Colonic mucosa (tissue), 4 donors: ENCODE measurements around the gene ST8SIA6. TPM values are rescaled to one million over a fixed set of nuclear protein-coding genes. Genes with fewer than 3 reads are reported as not detected.

Source experiments
- DNase-seq: peaks from one replicate; pipeline ENCODE4 v3.0.0-alpha.2; 2020
- H3K27ac ChIP-seq: fragments of 200-600 bp; one replicate; pipeline ENCODE4 v1.8.0; 2021
- H3K27me3 ChIP-seq: fragments of 200-600 bp; one replicate; pipeline ENCODE4 v1.8.0; 2021
- H3K36me3 ChIP-seq: fragments of 200-600 bp; one replicate; pipeline ENCODE4 v1.8.0; 2021
- H3K4me1 ChIP-seq: fragments of 200-600 bp; one replicate; pipeline ENCODE4 v1.8.0; 2021; ENCODE audit warnings: mild to moderate bottlenecking
- H3K4me3 ChIP-seq: fragments of 200-600 bp; one replicate; pipeline ENCODE4 v1.8.0; 2021
- H3K9ac ChIP-seq, 2 donors: one replicate each; pipeline ENCODE4 v1.7.0; 2013; ENCODE audit warnings: control low read depth in 2 of 2, low read depth in 2 of 2, low read length in 2 of 2
- H3K9me3 ChIP-seq: fragments of 200-600 bp; one replicate; pipeline ENCODE4 v1.8.0; 2021
- intact Hi-C: fragments of 100-400 bp; cut with DNase I; formaldehyde crosslinking; loops from one replicate; pipeline ENCODE4 v1.14.1; 2022
- total RNA-seq, 2 donors: library from RNA; stranded (reverse); fragmentation: NEBNext Ultra II Directional in 1 of 2; extraction: Animal tissue kit (Norgen Biotek cat#: 25700) in 1 of 2; gene quantifications; one replicate each; pipeline ENCODE4 v1.2.1, GENCODE V29; 2021
- TF ChIP-seq, protein P1 (sequence below): fragments of 200-600 bp; IDR thresholded peaks from one replicate; pipeline ENCODE4 v1.8.0; 2022; ENCODE audit warnings: antibody characterized with exemption, mild to moderate bottlenecking
- donor health status: healthy.
- donor health status: DM: no; HTN: no; CAD: no.
- donor health status: DM: no; HTN: no; CAD: no.

ST8SIA6 gene
- total RNA-seq, 2 donors from 2014 or later: 0.94 to 3.5 TPM

DNA sequence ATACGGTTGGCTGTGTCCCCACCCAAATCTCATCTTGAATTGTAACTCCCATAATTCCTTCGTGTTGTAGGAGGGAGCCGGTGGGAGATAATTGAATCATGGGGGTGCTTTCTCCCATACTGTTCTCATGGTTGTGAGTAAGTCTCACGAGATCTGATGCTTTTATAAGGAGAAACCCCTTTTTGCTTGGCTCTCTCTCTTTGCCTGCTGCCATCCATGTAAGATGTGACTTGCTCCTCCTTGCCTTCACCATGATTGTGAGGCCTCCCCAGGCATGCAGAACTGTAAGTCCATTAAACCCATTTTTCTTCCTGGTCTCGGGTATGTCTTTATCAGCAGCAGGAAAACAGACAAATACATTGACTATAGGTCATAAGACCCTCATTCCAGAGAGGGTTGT is 15.9 kb upstream of the ST8SIA6 start:
- Histone ChIP-seq H3K36me3 (no peaks in the 10 kb centered on the region), H3K9me3 (no peaks in the 10 kb centered on the region), H3K4me1 (no peaks in the 10 kb centered on the region), H3K4me3 (no peak overlapping the region), H3K9ac (no peak overlapping the region), H3K27me3 (no peaks in the 10 kb centered on the region), H3K27ac (no peak overlapping the region)
- intact Hi-C loops: no loop called here
- TF ChIP-seq, protein P1, sequence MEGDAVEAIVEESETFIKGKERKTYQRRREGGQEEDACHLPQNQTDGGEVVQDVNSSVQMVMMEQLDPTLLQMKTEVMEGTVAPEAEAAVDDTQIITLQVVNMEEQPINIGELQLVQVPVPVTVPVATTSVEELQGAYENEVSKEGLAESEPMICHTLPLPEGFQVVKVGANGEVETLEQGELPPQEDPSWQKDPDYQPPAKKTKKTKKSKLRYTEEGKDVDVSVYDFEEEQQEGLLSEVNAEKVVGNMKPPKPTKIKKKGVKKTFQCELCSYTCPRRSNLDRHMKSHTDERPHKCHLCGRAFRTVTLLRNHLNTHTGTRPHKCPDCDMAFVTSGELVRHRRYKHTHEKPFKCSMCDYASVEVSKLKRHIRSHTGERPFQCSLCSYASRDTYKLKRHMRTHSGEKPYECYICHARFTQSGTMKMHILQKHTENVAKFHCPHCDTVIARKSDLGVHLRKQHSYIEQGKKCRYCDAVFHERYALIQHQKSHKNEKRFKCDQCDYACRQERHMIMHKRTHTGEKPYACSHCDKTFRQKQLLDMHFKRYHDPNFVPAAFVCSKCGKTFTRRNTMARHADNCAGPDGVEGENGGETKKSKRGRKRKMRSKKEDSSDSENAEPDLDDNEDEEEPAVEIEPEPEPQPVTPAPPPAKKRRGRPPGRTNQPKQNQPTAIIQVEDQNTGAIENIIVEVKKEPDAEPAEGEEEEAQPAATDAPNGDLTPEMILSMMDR: no peak
- DNase-seq: no peak

GRCh38 chr10:17465328-17466125 is 11.1 kb upstream of the ST8SIA6 start:
- Histone ChIP-seq H3K36me3 (no peaks in the 10 kb centered on the region), H3K9me3 (no peaks in the 10 kb centered on the region), H3K27me3 (no peaks in the 10 kb centered on the region), H3K9ac (no peak overlapping the region), H3K27ac (no peak overlapping the region), H3K4me3 (no peak overlapping the region), H3K4me1 (no peaks in the 10 kb centered on the region)
- TF ChIP-seq, protein P1: no peak
- intact Hi-C loops: no loop called here
- DNase-seq: no peak

- Histone ChIP-seq H3K27ac (no peak overlapping the region), H3K27me3 (no peaks in the 10 kb centered on the region), H3K4me3 (no peak overlapping the region), H3K9me3 (no peaks in the 10 kb centered on the region), H3K36me3 (no peaks in the 10 kb centered on the region), H3K4me1 (no peaks in the 10 kb centered on the region), H3K9ac (no peak overlapping the region)
- DNase-seq: no peak
- TF ChIP-seq, protein P1: no peak
- intact Hi-C loops: no loop called here
These were observed 10.2 kb upstream of the ST8SIA6 start for GRCh38 chr10:17464545-17464944.

- H3K4me3 ChIP-seq: no peak overlapping the region
- no peaks in the 10 kb centered on the region for H3K36me3 ChIP-seq
- no peak for DNase-seq
- H3K4me1 ChIP-seq: no peaks in the 10 kb centered on the region
- no peak overlapping the region for H3K9ac ChIP-seq
- no peaks in the 10 kb centered on the region for H3K9me3 ChIP-seq
- intact Hi-C loops: no loop called here
- H3K27ac ChIP-seq: no peak overlapping the region
- no peaks in the 10 kb centered on the region for H3K27me3 ChIP-seq
- TF ChIP-seq, protein P1: no peak
These were observed 6.4 kb upstream of the ST8SIA6 start for GRCh38 chr10:17460756-17461155.

DNA sequence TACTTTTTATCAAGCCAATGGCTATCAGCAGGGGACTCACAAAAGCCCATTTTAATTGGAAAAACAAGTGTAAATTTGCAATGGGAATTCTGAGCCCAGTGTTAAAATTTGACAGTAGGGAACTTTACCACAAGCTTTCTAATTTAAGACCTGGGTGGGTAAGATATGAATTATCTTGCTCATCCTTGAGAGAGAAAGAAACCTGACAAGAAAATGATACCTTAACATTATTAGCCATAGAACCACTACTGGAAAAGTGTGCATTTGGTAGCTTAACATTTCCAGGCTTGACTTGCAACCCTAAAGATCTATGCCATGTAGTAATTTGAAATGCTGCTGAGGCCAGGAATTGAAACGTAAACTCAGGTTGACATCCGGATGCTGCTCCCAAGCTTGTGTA is 2.7 kb upstream of the ST8SIA6 start:
- TF ChIP-seq, protein P1: no peak
- no peak for DNase-seq
- H3K9ac ChIP-seq: no peak overlapping the region
- intact Hi-C loops: no loop called here
- H3K4me3 ChIP-seq: no peak overlapping the region
- H3K9me3 ChIP-seq: no peaks in the 10 kb centered on the region
- peaks cover 7% of the 10 kb centered on the region for H3K27me3 ChIP-seq
- H3K27ac ChIP-seq: no peak overlapping the region
- no peaks in the 10 kb centered on the region for H3K4me1 ChIP-seq
- no peaks in the 10 kb centered on the region for H3K36me3 ChIP-seq
